Measurements from ENCODE around the gene ZCCHC24.

ZCCHC24 gene

DNA sequence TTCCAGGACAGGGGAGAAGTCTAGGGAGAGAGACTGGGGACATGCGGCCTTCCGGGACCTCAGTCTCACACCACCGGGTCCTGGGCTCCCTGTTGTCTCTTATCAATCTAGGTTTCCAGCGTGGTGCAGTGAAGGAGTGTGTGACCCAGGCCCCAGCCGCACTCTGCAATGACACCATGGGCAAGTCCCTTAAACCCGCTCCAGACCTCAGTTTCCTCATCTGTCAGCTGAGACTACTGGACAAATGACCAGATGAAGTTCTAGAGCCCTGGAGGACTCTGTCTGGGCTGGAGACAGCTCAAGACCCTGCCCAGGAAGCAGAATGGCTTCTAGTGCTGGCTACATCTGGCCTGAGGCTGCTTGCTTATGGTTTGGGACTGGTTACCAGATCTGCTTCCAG, 46.8 kb upstream of the ZCCHC24 start:
- no peaks in the 10 kb centered on the region for H3K4me1 ChIP-seq (ENCODE audit: insufficient read depth, low read length, severe bottlenecking)
- H3K36me3 ChIP-seq (ENCODE audit: insufficient read depth, low read length): no peaks in the 10 kb centered on the region
- H3K27me3 ChIP-seq (ENCODE audit: insufficient read depth, low read length): 0 out of 2 replicates have a peak, but pooled peaks cover 4% of the 10 kb centered on the region
- H3K4me2 ChIP-seq (ENCODE audit: low read length): no peak overlapping the region
- H3K9me3 ChIP-seq (ENCODE audit: low read length): no peaks in the 10 kb centered on the region
- no peak overlapping the region for H3K4me3 ChIP-seq (ENCODE audit: low read depth, low read length, poor library complexity, severe bottlenecking)
- no peak for TF ChIP-seq EZH2 (IDR thresholded peaks at IDR 0.05; ENCODE audit: borderline replicate concordance, low read length)
- TF ChIP-seq, protein P1, sequence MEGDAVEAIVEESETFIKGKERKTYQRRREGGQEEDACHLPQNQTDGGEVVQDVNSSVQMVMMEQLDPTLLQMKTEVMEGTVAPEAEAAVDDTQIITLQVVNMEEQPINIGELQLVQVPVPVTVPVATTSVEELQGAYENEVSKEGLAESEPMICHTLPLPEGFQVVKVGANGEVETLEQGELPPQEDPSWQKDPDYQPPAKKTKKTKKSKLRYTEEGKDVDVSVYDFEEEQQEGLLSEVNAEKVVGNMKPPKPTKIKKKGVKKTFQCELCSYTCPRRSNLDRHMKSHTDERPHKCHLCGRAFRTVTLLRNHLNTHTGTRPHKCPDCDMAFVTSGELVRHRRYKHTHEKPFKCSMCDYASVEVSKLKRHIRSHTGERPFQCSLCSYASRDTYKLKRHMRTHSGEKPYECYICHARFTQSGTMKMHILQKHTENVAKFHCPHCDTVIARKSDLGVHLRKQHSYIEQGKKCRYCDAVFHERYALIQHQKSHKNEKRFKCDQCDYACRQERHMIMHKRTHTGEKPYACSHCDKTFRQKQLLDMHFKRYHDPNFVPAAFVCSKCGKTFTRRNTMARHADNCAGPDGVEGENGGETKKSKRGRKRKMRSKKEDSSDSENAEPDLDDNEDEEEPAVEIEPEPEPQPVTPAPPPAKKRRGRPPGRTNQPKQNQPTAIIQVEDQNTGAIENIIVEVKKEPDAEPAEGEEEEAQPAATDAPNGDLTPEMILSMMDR (IDR thresholded peaks at IDR 0.05; ENCODE audit: low read length): no peak
- H2AFZ ChIP-seq (ENCODE audit: low read length): no peak overlapping the region
- no peak overlapping the region for H3K9ac ChIP-seq (ENCODE audit: low read length)
- H3F3A ChIP-seq (ENCODE audit: insufficient read depth, low read length): no peaks in the 10 kb centered on the region
- H3K9me2 ChIP-seq (ENCODE audit: low read depth, low read length): no peaks in the 10 kb centered on the region
- no peak overlapping the region for H3K27ac ChIP-seq (ENCODE audit: low read depth, low read length, poor library complexity, severe bottlenecking)
- H4K20me1 ChIP-seq (ENCODE audit: insufficient read depth, low read length): no peaks in the 10 kb centered on the region
- no peaks in the 10 kb centered on the region for H3K79me2 ChIP-seq (ENCODE audit: insufficient read depth, low read length)

DNA sequence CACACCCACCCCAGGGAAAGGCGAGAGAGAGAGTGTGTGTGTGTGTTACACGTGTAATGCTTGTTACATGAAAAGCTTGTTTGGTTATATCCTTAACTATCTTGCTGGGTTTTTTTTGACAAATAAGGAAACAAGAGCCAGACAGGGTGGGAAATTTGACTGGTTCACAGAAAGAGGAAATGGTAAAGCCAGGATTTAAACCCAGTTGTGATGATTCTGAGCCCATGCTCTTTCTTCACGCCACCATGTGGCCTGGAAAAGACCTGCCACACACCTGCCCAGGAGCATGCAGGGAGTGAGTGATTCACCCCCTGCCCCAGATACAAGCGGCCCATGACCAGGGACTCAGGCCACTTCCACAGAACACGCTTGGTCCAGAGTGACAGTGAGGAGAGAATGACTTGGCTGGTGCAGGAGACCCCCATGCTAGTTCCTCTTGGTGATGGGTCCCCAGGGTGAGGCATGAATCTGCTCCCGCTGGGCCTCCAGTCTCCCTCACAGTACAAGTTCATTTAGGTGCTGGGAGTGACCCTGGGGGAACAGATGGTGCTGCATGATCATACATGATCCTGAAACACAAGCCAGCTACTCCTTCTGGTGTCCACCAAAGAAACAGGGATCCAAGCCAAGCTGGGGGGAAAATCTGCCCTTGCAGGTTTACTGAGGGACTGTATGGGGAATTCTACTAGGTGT, 45.9 kb upstream of the ZCCHC24 start:
- Histone ChIP-seq H3K27ac (ENCODE audit: low read depth, low read length, poor library complexity, severe bottlenecking) (no peak overlapping the region), H3K4me3 (ENCODE audit: low read depth, low read length, poor library complexity, severe bottlenecking) (no peak overlapping the region), H2AFZ (ENCODE audit: low read length) (no peak overlapping the region), H3K79me2 (ENCODE audit: insufficient read depth, low read length) (no peaks in the 10 kb centered on the region), H3K4me1 (ENCODE audit: insufficient read depth, low read length, severe bottlenecking) (no peaks in the 10 kb centered on the region), H3K9me3 (ENCODE audit: low read length) (no peaks in the 10 kb centered on the region), H3K9me2 (ENCODE audit: low read depth, low read length) (no peaks in the 10 kb centered on the region), H4K20me1 (ENCODE audit: insufficient read depth, low read length) (no peaks in the 10 kb centered on the region), H3K27me3 (ENCODE audit: insufficient read depth, low read length) (0 out of 2 replicates have a peak, but pooled peaks cover 4% of the 10 kb centered on the region), H3F3A (ENCODE audit: insufficient read depth, low read length) (no peaks in the 10 kb centered on the region), H3K9ac (ENCODE audit: low read length) (no peak overlapping the region), H3K4me2 (ENCODE audit: low read length) (no peak overlapping the region), H3K36me3 (ENCODE audit: insufficient read depth, low read length) (no peaks in the 10 kb centered on the region)
- TF ChIP-seq EZH2 (IDR thresholded peaks at IDR 0.05; ENCODE audit: borderline replicate concordance, low read length): no peak
- TF ChIP-seq, protein P1 (IDR thresholded peaks at IDR 0.05; ENCODE audit: low read length): peak; percentile 38; the same call in 1 of the 2 replicates

DNA sequence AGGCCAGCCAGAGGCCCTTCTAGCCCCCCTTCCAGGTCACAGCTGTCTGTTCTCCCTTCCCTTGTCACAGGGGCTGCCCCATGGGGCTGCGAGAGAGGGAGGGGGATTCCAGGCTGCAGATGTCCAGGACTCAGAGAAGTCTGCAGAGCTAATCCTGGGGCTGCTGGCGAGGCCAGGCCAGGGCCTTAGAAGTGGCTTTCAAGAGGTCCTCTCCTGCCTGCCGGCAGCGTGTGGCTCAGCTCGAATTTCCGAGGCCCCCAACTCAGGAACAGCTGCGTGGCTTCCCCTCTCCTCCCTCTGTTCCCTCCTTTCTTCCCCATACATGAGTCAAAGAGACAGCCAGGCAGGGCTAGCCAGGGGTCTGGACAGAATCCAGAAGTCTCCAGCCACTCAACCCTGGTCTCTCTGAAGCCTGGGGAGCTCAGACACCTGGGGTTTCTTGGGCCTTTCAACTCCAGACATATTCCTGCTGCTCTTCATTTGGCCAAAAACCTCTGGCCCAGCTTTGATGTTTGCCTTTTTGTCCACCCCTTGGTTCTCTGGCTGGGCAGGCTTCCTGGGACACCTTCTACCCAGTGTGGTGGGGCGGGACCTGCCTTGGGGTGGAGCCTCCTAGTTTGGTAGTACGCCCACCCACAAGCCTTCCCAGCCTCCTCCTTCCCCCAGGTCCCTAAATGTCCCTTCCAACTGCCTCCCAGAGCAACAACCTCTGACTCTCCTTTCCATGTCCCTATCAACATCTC, 45.1 kb upstream of the ZCCHC24 start:
- Histone ChIP-seq H3F3A (ENCODE audit: insufficient read depth, low read length) (no peaks in the 10 kb centered on the region), H3K9ac (ENCODE audit: low read length) (no peak overlapping the region), H3K9me3 (ENCODE audit: low read length) (no peaks in the 10 kb centered on the region), H3K36me3 (ENCODE audit: insufficient read depth, low read length) (no peaks in the 10 kb centered on the region), H3K4me1 (ENCODE audit: insufficient read depth, low read length, severe bottlenecking) (no peaks in the 10 kb centered on the region), H3K4me3 (ENCODE audit: low read depth, low read length, poor library complexity, severe bottlenecking) (no peak overlapping the region), H3K27ac (ENCODE audit: low read depth, low read length, poor library complexity, severe bottlenecking) (no peak overlapping the region), H3K27me3 (ENCODE audit: insufficient read depth, low read length) (0 out of 2 replicates have a peak, but pooled peaks cover 4% of the 10 kb centered on the region), H3K9me2 (ENCODE audit: low read depth, low read length) (no peaks in the 10 kb centered on the region), H3K79me2 (ENCODE audit: insufficient read depth, low read length) (no peaks in the 10 kb centered on the region), H2AFZ (ENCODE audit: low read length) (no peak overlapping the region), H3K4me2 (ENCODE audit: low read length) (no peak overlapping the region), H4K20me1 (ENCODE audit: insufficient read depth, low read length) (no peaks in the 10 kb centered on the region)
- no peak for TF ChIP-seq EZH2 (IDR thresholded peaks at IDR 0.05; ENCODE audit: borderline replicate concordance, low read length)
- TF ChIP-seq, protein P1 (IDR thresholded peaks at IDR 0.05; ENCODE audit: low read length): no peak
